ENCODE measurements around the gene MEAK7. TPM values are rescaled to one million over a fixed set of nuclear protein-coding genes. Genes with fewer than 3 reads are reported as not detected.

The MEAK7 gene
- total RNA-seq, 1 donor from 2014 or later, result 18.4 TPM

DNA sequence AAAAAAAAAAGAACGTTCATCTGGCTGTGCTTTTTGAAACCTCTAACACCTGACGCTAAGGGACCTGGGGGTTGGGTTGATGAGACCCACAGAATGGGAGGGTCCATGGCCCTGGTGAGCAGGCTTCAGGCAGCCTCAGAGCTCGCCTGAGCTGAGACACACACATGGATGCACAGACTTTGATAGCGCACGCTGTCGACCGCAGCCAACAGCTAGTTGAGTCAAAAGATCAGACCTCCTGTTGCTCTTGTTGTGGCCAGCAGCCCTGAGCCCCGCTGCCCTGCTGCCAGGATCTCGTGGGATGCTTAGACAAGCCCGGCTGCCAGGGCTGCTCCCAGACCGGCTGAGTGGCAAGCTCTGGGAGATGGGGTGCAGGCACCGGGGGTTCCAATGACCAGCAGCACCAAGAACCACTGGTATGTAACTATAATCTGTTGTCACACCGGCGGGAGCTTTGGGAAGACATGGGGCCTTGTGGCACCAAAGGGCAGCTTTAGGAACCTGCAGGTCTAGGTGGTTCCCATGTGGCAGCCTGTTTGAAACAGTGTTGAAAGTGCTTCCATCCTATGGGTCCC lies 20.0 kb upstream of the MEAK7 start:
- H4K20me1 ChIP-seq (ENCODE audit: low read depth), result no peaks in the 10 kb centered on the region
- H3F3A ChIP-seq (ENCODE audit: low read depth), result peaks cover 24% of the 10 kb centered on the region
- peaks cover 35% of the 10 kb centered on the region for H3K4me1 ChIP-seq
- no peak overlapping the region for H3K9ac ChIP-seq
- no peaks in the 10 kb centered on the region for H3K27me3 ChIP-seq
- no peaks in the 10 kb centered on the region for H3K36me3 ChIP-seq
- no peak overlapping the region for H3K4me2 ChIP-seq
- peak overlapping the region; percentile 94 for H3K27ac Mint-ChIP-seq
- H3K9me3 ChIP-seq (ENCODE audit: low read depth), result no peaks in the 10 kb centered on the region
- no peak overlapping the region for H3K4me3 Mint-ChIP-seq
- no peaks in the 10 kb centered on the region for H3K79me2 ChIP-seq (ENCODE audit: low read depth)
- peaks cover 59% of the 10 kb centered on the region for H3K4me1 Mint-ChIP-seq
- H2AFZ ChIP-seq (replicated peaks), result no peak overlapping the region
- no peak for DNase-seq (ENCODE audit: low spot score)
- H3K27ac ChIP-seq, result no peak overlapping the region
- H3K27me3 Mint-ChIP-seq (ENCODE audit: insufficient read depth, low read depth), result peaks cover 8% of the 10 kb centered on the region
- H3K9me3 Mint-ChIP-seq, result peaks cover 17% of the 10 kb centered on the region
- TF ChIP-seq EZH2 (IDR thresholded peaks at IDR 0.05), result no peak
- no peak for TF ChIP-seq EZH2phosphoT487 (IDR thresholded peaks at IDR 0.05)
- TF ChIP-seq, protein P1, sequence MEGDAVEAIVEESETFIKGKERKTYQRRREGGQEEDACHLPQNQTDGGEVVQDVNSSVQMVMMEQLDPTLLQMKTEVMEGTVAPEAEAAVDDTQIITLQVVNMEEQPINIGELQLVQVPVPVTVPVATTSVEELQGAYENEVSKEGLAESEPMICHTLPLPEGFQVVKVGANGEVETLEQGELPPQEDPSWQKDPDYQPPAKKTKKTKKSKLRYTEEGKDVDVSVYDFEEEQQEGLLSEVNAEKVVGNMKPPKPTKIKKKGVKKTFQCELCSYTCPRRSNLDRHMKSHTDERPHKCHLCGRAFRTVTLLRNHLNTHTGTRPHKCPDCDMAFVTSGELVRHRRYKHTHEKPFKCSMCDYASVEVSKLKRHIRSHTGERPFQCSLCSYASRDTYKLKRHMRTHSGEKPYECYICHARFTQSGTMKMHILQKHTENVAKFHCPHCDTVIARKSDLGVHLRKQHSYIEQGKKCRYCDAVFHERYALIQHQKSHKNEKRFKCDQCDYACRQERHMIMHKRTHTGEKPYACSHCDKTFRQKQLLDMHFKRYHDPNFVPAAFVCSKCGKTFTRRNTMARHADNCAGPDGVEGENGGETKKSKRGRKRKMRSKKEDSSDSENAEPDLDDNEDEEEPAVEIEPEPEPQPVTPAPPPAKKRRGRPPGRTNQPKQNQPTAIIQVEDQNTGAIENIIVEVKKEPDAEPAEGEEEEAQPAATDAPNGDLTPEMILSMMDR (IDR thresholded peaks at IDR 0.05), result no peak
- H3K36me3 Mint-ChIP-seq, result peaks cover 6% of the 10 kb centered on the region
- H3K4me3 ChIP-seq, result no peak overlapping the region

DNA sequence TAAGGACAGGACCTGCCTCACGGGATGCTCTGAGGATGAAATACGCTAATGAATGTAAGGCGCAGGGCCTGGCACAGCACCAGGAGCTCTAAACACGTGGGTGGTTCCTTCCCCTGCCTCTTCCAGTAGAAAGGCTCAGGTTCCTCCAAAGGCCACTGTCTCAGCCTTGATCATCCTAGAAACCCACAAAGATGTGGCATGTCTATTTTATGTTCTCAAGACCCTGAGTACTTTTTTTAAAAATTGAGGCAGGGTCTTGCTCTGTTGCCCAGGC lies 17.0 kb upstream of the MEAK7 start:
- Histone ChIP-seq H3K36me3 (no peaks in the 10 kb centered on the region), H2AFZ (replicated peaks) (no peak overlapping the region), H3K27ac (no peak overlapping the region), H3K9me3 (ENCODE audit: low read depth) (no peaks in the 10 kb centered on the region), H3K79me2 (ENCODE audit: low read depth) (no peaks in the 10 kb centered on the region), H4K20me1 (ENCODE audit: low read depth) (no peaks in the 10 kb centered on the region), H3K4me2 (no peak overlapping the region), H3K27me3 (no peaks in the 10 kb centered on the region), H3K9ac (no peak overlapping the region), H3K4me3 (no peak overlapping the region), H3K4me1 (peaks cover 26% of the 10 kb centered on the region), H3F3A (ENCODE audit: low read depth) (peaks cover 4% of the 10 kb centered on the region)
- Mint-ChIP-seq H3K4me1 (peaks cover 53% of the 10 kb centered on the region), H3K36me3 (no peaks in the 10 kb centered on the region), H3K27me3 (ENCODE audit: insufficient read depth, low read depth) (peaks cover 14% of the 10 kb centered on the region), H3K4me3 (no peak overlapping the region), H3K27ac (no peak overlapping the region), H3K9me3 (peaks cover 5% of the 10 kb centered on the region)
- no peak for DNase-seq (ENCODE audit: low spot score)
- TF ChIP-seq EZH2phosphoT487 (IDR thresholded peaks at IDR 0.05) (no peak), EZH2 (IDR thresholded peaks at IDR 0.05) (no peak)
- TF ChIP-seq, protein P1 (IDR thresholded peaks at IDR 0.05), result no peak

- DNase-seq (ENCODE audit: low spot score), result no peak
- Histone ChIP-seq H3K27me3 (no peaks in the 10 kb centered on the region), H3F3A (ENCODE audit: low read depth) (peaks cover 2% of the 10 kb centered on the region), H3K9ac (no peak overlapping the region), H3K4me1 (peaks cover 24% of the 10 kb centered on the region), H3K27ac (no peak overlapping the region), H3K79me2 (ENCODE audit: low read depth) (no peaks in the 10 kb centered on the region), H3K9me3 (ENCODE audit: low read depth) (no peaks in the 10 kb centered on the region), H3K4me3 (no peak overlapping the region), H2AFZ (replicated peaks) (no peak overlapping the region), H4K20me1 (ENCODE audit: low read depth) (no peaks in the 10 kb centered on the region), H3K4me2 (no peak overlapping the region), H3K36me3 (no peaks in the 10 kb centered on the region)
- Mint-ChIP-seq H3K27ac (peak overlapping the region; percentile 44), H3K36me3 (no peaks in the 10 kb centered on the region), H3K27me3 (ENCODE audit: insufficient read depth, low read depth) (peaks cover 14% of the 10 kb centered on the region), H3K4me3 (no peak overlapping the region), H3K4me1 (peaks cover 55% of the 10 kb centered on the region), H3K9me3 (peaks cover 5% of the 10 kb centered on the region)
- TF ChIP-seq EZH2 (IDR thresholded peaks at IDR 0.05), result no peak
- no peak for TF ChIP-seq EZH2phosphoT487 (IDR thresholded peaks at IDR 0.05)
- TF ChIP-seq, protein P1 (IDR thresholded peaks at IDR 0.05), result no peak
These were observed 16.5 kb upstream of the MEAK7 start for GRCh38 chr16:84520725-84521496.

Data from neural progenitor cell (in vitro differentiated cells).